ENCODE results near the gene UHRF1. TPM values are rescaled to one million over a fixed set of nuclear protein-coding genes. Genes with fewer than 3 reads are reported as not detected.

The UHRF1 gene
- total RNA-seq, result 10 to 100 TPM in 1 of 2 donors, 1 to 10 TPM in 1; 6.9 to 39.3 TPM

DNA sequence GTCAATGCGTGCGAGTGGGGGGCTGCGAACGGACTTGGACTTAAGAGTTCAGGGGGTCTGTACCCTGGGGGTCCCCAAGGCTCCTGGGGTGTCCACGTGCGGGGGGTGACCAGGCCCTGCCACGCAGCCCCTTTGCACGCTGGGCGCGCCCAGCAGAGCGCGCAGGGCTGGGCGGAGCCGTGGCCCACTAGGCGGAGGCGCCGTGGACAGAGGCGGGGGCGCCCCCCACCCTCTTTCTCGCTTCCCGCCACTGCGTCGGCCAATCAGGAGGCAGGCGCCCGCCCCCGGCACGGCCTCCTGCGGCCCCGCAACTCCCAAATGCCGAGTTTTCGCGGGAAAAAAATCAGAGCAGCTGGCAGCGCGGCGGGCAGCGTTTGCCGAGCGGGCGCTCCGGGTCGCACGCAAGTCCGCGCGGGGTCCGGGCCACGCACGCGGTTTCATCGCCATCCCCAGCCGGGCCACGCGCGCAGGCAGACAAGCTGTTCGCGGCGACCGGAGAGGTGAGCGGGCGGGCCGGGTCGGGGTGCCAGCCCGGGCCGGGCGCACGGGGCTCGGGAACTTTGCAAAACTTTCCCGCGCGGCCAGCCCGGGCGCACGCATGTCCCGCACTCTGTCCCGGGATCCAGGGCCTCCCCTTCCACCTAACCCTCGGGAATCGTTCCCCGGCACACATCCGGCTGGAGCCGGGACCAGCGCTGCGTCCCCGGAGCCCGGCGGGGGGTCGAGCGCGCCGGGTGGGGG is at the start of gene UHRF1:
Gene UHRF1 (plus strand): TSS at position 346 of the 741 bp plus-strand sequence. CDS start 1,385 bp downstream, outside the sequence.

DNA sequence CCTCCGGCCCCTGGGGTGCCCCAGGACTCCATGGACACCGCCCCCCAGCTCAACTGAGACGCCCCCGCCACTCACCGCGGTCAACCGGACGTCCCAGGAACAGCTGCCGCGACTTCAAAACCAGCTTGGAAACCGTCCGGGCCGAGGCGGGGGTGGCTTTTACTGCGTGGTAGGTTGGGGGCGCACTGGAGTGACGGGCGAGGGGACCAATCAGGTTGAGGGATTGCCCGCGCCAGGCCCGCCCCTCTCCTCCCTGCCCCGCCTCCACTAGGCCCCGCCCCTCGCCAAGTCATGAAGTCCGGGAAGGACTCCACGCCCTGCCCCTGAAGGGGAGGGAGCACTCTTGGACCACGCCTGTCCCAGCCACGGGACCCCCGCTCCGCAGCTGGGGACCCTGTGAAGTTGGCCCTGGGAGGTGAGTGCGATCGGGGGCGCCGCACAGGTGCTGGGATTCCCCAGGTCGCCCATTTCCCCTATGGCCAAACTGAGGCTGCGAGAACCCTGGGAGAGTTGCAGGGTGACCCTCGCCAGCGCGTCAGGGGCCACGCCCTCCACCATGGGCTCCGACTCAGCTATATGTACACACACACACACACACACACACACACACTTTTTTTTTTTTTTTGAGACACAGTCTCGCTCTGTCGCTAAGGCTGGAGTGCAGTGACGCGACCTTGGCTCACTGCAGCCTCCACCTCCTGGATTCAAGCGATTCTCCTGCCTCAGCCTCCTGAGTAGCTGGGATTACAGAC is 41.6 kb upstream of the UHRF1 start, which contains the start of gene PLIN3:
Gene PLIN3 (minus strand): TSS at position 134 of the 752 bp plus-strand sequence. CDS start 6,273 bp downstream, outside the sequence.

DNA sequence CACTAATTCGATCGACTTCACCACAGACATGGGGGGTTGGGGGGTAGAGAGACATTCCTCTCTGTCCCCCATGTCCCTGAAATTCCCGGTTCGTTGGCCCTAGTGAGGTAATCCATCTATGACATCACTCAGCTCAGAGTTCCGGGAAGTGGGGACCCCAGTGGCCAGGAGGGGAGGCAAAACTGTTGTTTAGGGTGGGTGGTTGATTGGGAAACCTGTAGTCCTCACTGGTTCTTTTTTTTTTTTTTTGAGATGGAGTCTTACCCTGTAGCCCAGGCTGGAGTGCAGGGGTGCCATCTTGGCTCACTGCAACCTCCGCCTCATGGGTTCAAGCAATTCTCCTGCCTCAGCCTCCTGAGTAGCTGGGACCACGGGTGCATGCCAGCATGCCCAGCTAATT is 6.5 kb upstream of the UHRF1 start, which contains the start of gene ARRDC5:
Gene ARRDC5 (minus strand): TSS at position 101 of the 400 bp plus-strand sequence. CDS start 71 bp downstream, at position 30.

GRCh38 chr19:4968462-4969291 is 59.4 kb downstream of the UHRF1 start, which contains the start of gene KDM4B:
TSS of gene KDM4B (plus strand) at chr19:4969113. CDS start at chr19:5032891, 63,778 bp downstream.

Small RNA genes within 50 kb of the gene (small RNA-seq; reads per million reads assigned to genes)
- 0 reads per million in 2 donors for gene MIR4747

Other genes with a start within 250 kb of the UHRF1 start
- gene MYDGF, start 239.2 kb upstream of the UHRF1 start, total RNA-seq, result 100 to 1,000 TPM; 102 to 180 TPM
- 10 to 100 TPM; 44.0 to 54.6 TPM for gene DPP9, start 185.7 kb upstream of the UHRF1 start, total RNA-seq
- gene FEM1A, start 117.8 kb upstream of the UHRF1 start, total RNA-seq, result 10 to 100 TPM; 18.3 to 18.9 TPM
- 1 to 10 TPM; 6.7 to 7.2 TPM for gene TICAM1, start 77.8 kb upstream of the UHRF1 start, total RNA-seq
- 100 to 1,000 TPM in 1 of 2 donors, 10 to 100 TPM in 1; 85.0 to 124 TPM for gene PLIN3, start 41.8 kb upstream of the UHRF1 start, total RNA-seq
- not detected for gene ARRDC5, start 6.6 kb upstream of the UHRF1 start, total RNA-seq
- 10 to 100 TPM in 1 of 2 donors, 1 to 10 TPM in 1; 8.3 to 16.9 TPM for gene KDM4B, start 59.6 kb downstream of the UHRF1 start, total RNA-seq

Measured in melanocyte of skin (primary cell).